ENCODE data around the gene SLC19A1. TPM values are rescaled to one million over a fixed set of nuclear protein-coding genes. Genes with fewer than 3 reads are reported as not detected.
"Not testable (repeated sequence)": the region's sequence is repeated elsewhere in the genome, so short reads cannot be mapped to it uniquely, and the experiment has no call there.

Gene SLC19A1
- total RNA-seq, 1 experiment from 2014 or later, result 25.5 TPM

GRCh38 chr21:45504516-45505415, 37.5 kb downstream of the SLC19A1 start:
- in situ Hi-C loops (cut with HindIII; ENCODE audit: low pct_unique_long_range_greater_than_20kb, low sequenced_read_pairs), result loop anchor here (25.0 kb wide), 1 partner anchor 167 kb away; no protein-coding TSS in a partner anchor
- no peak for DNase-seq (ENCODE audit: low read depth)

- in situ Hi-C loops (cut with HindIII; ENCODE audit: low pct_unique_long_range_greater_than_20kb, low sequenced_read_pairs), result loop anchor here (25.0 kb wide), 1 partner anchor 167 kb away; no protein-coding TSS in a partner anchor
- DNase-seq (ENCODE audit: low read depth), result no peak
Observed at GRCh38 chr21:45504021-45504515, 38.2 kb downstream of the SLC19A1 start.

- not testable (repeated sequence) for DNase-seq (ENCODE audit: low read depth)
- in situ Hi-C loops (cut with HindIII; ENCODE audit: low pct_unique_long_range_greater_than_20kb, low sequenced_read_pairs), result loop anchor here (25.0 kb wide), 1 partner anchor 166 kb away; no protein-coding TSS in a partner anchor
Observed at GRCh38 chr21:45503226-45503625, 39.0 kb downstream of the SLC19A1 start.

- DNase-seq (ENCODE audit: low read depth), result no peak
- in situ Hi-C loops (cut with HindIII; ENCODE audit: low pct_unique_long_range_greater_than_20kb, low sequenced_read_pairs), result loop anchor here (25.0 kb wide), 1 partner anchor 165 kb away; no protein-coding TSS in a partner anchor
Observed at GRCh38 chr21:45502600-45502999, 39.6 kb downstream of the SLC19A1 start.

GRCh38 chr21:45502006-45502345, 40.3 kb downstream of the SLC19A1 start:
- DNase-seq (ENCODE audit: low read depth), result no peak
- in situ Hi-C loops (cut with HindIII; ENCODE audit: low pct_unique_long_range_greater_than_20kb, low sequenced_read_pairs), result loop anchor here (25.0 kb wide), 1 partner anchor 165 kb away; no protein-coding TSS in a partner anchor

- in situ Hi-C loops (cut with HindIII; ENCODE audit: low pct_unique_long_range_greater_than_20kb, low sequenced_read_pairs), result loop anchor here (25.0 kb wide), 1 partner anchor 164 kb away; no protein-coding TSS in a partner anchor
- DNase-seq (ENCODE audit: low read depth), result not testable (repeated sequence)
Observed at GRCh38 chr21:45501081-45502005, 40.9 kb downstream of the SLC19A1 start.

GRCh38 chr21:45499970-45500577, 42.2 kb downstream of the SLC19A1 start:
- in situ Hi-C loops (cut with HindIII; ENCODE audit: low pct_unique_long_range_greater_than_20kb, low sequenced_read_pairs), result loop anchor here (25.0 kb wide), 1 partner anchor 163 kb away; no protein-coding TSS in a partner anchor
- no peak for DNase-seq (ENCODE audit: low read depth)

GRCh38 chr21:45499201-45499750, 43.0 kb downstream of the SLC19A1 start:
- DNase-seq (ENCODE audit: low read depth), result no peak
- in situ Hi-C loops (cut with HindIII; ENCODE audit: low pct_unique_long_range_greater_than_20kb, low sequenced_read_pairs), result no loop called here

GRCh38 chr21:45498646-45499000, 43.6 kb downstream of the SLC19A1 start:
- in situ Hi-C loops (cut with HindIII; ENCODE audit: low pct_unique_long_range_greater_than_20kb, low sequenced_read_pairs), result no loop called here
- no peak for DNase-seq (ENCODE audit: low read depth)

- in situ Hi-C loops (cut with HindIII; ENCODE audit: low pct_unique_long_range_greater_than_20kb, low sequenced_read_pairs), result no loop called here
- no peak for DNase-seq (ENCODE audit: low read depth)
Observed at GRCh38 chr21:45497846-45498645, 44.2 kb downstream of the SLC19A1 start.

GRCh38 chr21:45496968-45497845, 45.0 kb downstream of the SLC19A1 start:
- in situ Hi-C loops (cut with HindIII; ENCODE audit: low pct_unique_long_range_greater_than_20kb, low sequenced_read_pairs), result no loop called here
- DNase-seq (ENCODE audit: low read depth), result no peak

- no peak for DNase-seq (ENCODE audit: low read depth)
- in situ Hi-C loops (cut with HindIII; ENCODE audit: low pct_unique_long_range_greater_than_20kb, low sequenced_read_pairs), result no loop called here
Observed at GRCh38 chr21:45496151-45496967, 45.9 kb downstream of the SLC19A1 start.

GRCh38 chr21:45494851-45495680, 47.2 kb downstream of the SLC19A1 start:
- DNase-seq (ENCODE audit: low read depth), result no peak
- in situ Hi-C loops (cut with HindIII; ENCODE audit: low pct_unique_long_range_greater_than_20kb, low sequenced_read_pairs), result no loop called here

GRCh38 chr21:45494135-45494850, 47.9 kb downstream of the SLC19A1 start:
- in situ Hi-C loops (cut with HindIII; ENCODE audit: low pct_unique_long_range_greater_than_20kb, low sequenced_read_pairs), result no loop called here
- no peak for DNase-seq (ENCODE audit: low read depth)

Measured in Caki2 (cell line).